Breast epithelium (tissue), 4 donors: ENCODE data around the gene ZNF835. TPM values are rescaled to one million over a fixed set of nuclear protein-coding genes. Genes with fewer than 3 reads are reported as not detected.

Experiments used
- DNase-seq, 2 donors: peaks; one replicate each; pipeline ENCODE4 v3.0.0-alpha.2; 2019; ENCODE audit warnings: low spot score in 2 of 2
- H3K27ac ChIP-seq, 2 donors: fragments of 200-600 bp; sonication (generic) in 1 of 2; one replicate each; pipeline ENCODE4 v1.5.1; 2016 to 2019; ENCODE audit warnings: mild to moderate bottlenecking in 1 of 2
- H3K27me3 ChIP-seq, 2 donors: fragments of 200-600 bp; sonication (generic) in 1 of 2; one replicate each; pipeline versions ENCODE4 v1.5.1 to v1.6.0; 2017 to 2019; ENCODE audit warnings: control low read depth in 1 of 2, mild to moderate bottlenecking in 1 of 2
- H3K36me3 ChIP-seq: fragments of 200-600 bp; one replicate; pipeline ENCODE4 v1.5.1; 2019
- H3K4me1 ChIP-seq, 2 donors: fragments of 200-600 bp; sonication (generic); one replicate each; pipeline ENCODE4 v1.5.1; 2016 to 2019; ENCODE audit warnings: control low read depth in 1 of 2
- H3K4me3 ChIP-seq, 3 donors: fragments of 200-600 bp; sonication (generic); 1 replicate in 2 of 3; 2 replicates in 1 of 3; pipeline ENCODE4 v1.5.1; 2016 to 2019; ENCODE audit warnings: mild to moderate bottlenecking in 3 of 3, moderate library complexity in 2 of 3
- H3K9me3 ChIP-seq, 2 donors: fragments of 200-600 bp; sonication (generic) in 1 of 2; one replicate each; pipeline ENCODE4 v1.5.1; 2016 to 2019; ENCODE audit warnings: control low read depth in 1 of 2
- POLR2A ChIP-seq: fragments of 450-650 bp; IDR thresholded peaks from one replicate; pipeline ENCODE4 v1.6.1; 2016; ENCODE audit warnings: antibody characterized with exemption, mild to moderate bottlenecking, moderate library complexity
- POLR2AphosphoS5 ChIP-seq, 3 donors: sonication (generic); formaldehyde crosslinking; IDR thresholded peaks; one replicate each; pipeline ENCODE4 v1.6.1; 2017; ENCODE audit warnings: antibody characterized with exemption in 3 of 3
- intact Hi-C: fragments of 100-400 bp; cut with DNase I; formaldehyde crosslinking; loops from one replicate; pipeline ENCODE4 v1.15.1; 2023; ENCODE audit warnings: low total_unique reads
- total RNA-seq, 3 donors: library from RNA; depleted of rRNA; stranded (reverse); fragments of >200 nt; gene quantifications; one replicate each; pipeline ENCODE4 v1.1.0, GENCODE V29; 2016
- TF ChIP-seq, protein P1 (sequence below), 3 donors: fragments of 450-650 bp; IDR thresholded peaks; one replicate each; pipeline ENCODE4 v1.5.1; 2016 to 2017; ENCODE audit warnings: antibody characterized with exemption in 3 of 3, mild to moderate bottlenecking in 3 of 3, moderate library complexity in 3 of 3

Gene ZNF835
- total RNA-seq, 3 donors from 2014 or later, result 3.6 to 8.0 (median 7.0) TPM

DNA sequence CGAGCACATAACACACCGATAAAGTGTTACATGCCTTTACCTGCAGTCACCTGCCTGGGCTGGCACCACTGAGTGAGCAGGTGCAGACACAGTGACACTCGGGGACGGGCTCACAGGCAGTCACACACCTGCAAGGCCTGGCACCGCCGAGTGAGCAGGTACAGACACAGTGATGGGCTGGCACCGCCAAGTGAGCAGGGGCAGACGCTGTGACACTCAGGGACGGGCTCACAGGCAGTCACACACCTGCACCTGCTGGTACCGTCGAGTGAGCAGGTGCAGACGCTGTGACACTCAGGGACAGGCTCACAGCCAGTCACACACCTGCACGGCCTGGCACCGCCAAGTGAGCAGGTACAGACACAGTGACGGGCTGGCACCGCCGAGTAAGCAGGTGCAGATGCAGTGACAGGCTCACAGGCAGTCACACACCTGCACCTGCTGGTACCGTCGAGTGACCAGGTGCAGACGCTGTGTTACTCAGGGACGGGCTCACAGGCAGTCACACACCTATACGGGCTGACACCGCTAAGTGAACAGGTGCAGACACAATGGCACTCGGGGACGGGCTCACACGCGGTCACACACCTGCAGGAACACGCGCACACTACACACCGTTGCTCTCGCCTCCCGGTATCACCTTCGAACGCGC lies 470 bp downstream of the ZNF835 start:
- peaks cover 0 to 9% of the 10 kb centered on the region in 2 donors for H3K4me1 ChIP-seq
- H3K27me3 ChIP-seq, result no peaks in the 10 kb centered on the region
- peak overlapping the region in 1 of 2 donors; percentile 6 for H3K27ac ChIP-seq
- peaks cover 0 to 14% of the 10 kb centered on the region in 2 donors for H3K9me3 ChIP-seq
- H3K36me3 ChIP-seq, result no peaks in the 10 kb centered on the region
- TF ChIP-seq POLR2AphosphoS5 (IDR thresholded peaks at IDR 0.05) (no peak), POLR2A (no peak)
- TF ChIP-seq, protein P1, sequence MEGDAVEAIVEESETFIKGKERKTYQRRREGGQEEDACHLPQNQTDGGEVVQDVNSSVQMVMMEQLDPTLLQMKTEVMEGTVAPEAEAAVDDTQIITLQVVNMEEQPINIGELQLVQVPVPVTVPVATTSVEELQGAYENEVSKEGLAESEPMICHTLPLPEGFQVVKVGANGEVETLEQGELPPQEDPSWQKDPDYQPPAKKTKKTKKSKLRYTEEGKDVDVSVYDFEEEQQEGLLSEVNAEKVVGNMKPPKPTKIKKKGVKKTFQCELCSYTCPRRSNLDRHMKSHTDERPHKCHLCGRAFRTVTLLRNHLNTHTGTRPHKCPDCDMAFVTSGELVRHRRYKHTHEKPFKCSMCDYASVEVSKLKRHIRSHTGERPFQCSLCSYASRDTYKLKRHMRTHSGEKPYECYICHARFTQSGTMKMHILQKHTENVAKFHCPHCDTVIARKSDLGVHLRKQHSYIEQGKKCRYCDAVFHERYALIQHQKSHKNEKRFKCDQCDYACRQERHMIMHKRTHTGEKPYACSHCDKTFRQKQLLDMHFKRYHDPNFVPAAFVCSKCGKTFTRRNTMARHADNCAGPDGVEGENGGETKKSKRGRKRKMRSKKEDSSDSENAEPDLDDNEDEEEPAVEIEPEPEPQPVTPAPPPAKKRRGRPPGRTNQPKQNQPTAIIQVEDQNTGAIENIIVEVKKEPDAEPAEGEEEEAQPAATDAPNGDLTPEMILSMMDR (IDR thresholded peaks at IDR 0.05), result no peak
- no peak for DNase-seq
- peak overlapping the region; percentile 61 to 76 (median 68) for H3K4me3 ChIP-seq
- intact Hi-C loops, result no loop called here

DNA sequence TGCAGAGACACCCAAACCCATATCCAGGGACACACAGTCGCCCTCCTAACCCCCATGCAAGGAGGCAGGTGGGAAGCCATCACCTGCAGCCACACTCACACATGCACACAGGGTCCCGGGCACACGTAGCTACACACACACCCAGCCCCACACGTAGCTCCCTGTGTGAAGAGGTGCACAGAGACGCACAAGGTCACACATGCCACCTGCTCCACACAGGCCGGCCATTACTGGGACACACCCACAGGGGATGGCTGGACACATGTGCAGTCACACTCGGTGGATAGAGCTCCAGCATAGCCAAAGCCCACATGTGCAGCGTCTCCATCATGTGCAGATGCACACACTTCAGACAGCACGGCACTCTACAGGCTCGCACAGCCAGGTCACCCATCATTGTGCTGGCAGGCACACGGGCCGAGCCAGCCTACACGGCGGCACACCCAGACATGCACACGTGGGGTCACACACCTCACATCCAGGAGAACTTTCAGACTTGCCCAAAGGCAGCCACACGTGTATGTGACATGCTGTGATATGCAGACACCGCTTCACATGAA lies 1.1 kb downstream of the ZNF835 start:
- TF ChIP-seq POLR2AphosphoS5 (IDR thresholded peaks at IDR 0.05) (no peak), POLR2A (no peak)
- TF ChIP-seq, protein P1 (IDR thresholded peaks at IDR 0.05), result no peak
- DNase-seq, result no peak
- Histone ChIP-seq H3K9me3 (peaks cover 0 to 17% of the 10 kb centered on the region in 2 donors), H3K4me1 (peaks cover 0 to 9% of the 10 kb centered on the region in 2 donors), H3K36me3 (no peaks in the 10 kb centered on the region), H3K4me3 (peak overlapping the region; percentile 61 to 76 (median 68)), H3K27me3 (no peaks in the 10 kb centered on the region), H3K27ac (no peak overlapping the region)
- intact Hi-C loops, result no loop called here

DNA sequence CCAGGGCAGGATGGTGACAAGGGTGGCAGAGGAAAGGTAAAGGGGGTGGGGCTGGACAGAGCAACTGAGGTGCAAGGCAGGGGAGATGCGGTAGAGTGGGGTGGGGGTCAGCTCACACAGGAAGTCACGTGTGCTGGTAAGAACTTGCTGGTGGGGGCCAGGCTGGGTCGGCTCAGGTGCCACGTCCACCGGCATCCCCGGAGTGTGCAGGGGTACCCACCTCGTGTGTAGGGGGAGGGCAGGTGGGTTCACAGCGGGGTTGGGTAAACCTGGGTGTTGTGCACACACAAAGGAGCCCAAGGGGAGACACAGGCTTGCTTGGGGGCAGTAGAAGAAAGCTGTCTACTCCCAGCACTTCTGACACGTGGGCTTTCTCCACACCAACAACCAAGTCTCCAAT lies 2.9 kb downstream of the ZNF835 start:
- TF ChIP-seq, protein P1 (IDR thresholded peaks at IDR 0.05), result no peak
- TF ChIP-seq POLR2A (no peak), POLR2AphosphoS5 (IDR thresholded peaks at IDR 0.05) (no peak)
- Histone ChIP-seq H3K4me1 (peaks cover 0 to 9% of the 10 kb centered on the region in 2 donors), H3K27me3 (no peaks in the 10 kb centered on the region), H3K4me3 (no peak overlapping the region), H3K36me3 (peaks cover 6% of the 10 kb centered on the region), H3K27ac (no peak overlapping the region), H3K9me3 (peaks cover 9 to 32% of the 10 kb centered on the region in 2 donors)
- intact Hi-C loops, result no loop called here
- DNase-seq, result no peak

DNA sequence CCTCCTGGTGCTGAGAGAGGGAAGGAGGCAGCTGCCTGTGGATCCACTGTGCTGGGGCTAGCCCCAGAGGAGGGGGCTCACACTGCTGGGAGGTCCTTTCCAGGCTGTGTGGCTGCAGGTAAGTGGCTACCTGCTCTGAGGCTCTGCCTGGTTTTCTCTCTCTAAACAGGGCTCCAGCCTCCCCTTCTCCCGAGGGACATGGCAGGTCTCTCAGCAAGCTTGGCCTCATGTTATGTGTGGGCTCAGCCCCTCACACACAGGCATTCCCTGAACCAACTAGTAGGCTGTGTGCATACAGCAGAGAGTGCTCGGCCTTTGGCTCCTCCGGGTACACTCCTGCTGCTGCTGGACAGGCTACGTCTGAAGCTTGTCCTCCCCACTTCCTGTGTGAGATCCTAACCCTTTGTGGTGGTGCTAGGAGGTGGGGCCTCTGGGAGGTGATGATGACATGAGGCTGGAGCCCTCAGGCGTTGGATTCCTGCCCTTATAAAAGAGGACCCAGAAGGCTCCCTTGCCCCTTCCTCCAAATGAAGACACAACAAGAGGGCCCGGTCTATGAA lies 4.2 kb downstream of the ZNF835 start:
- Histone ChIP-seq H3K9me3 (peaks cover 11 to 39% of the 10 kb centered on the region in 2 donors), H3K36me3 (peaks cover 6% of the 10 kb centered on the region), H3K4me1 (peaks cover 0 to 9% of the 10 kb centered on the region in 2 donors), H3K27me3 (no peaks in the 10 kb centered on the region), H3K27ac (no peak overlapping the region), H3K4me3 (no peak overlapping the region)
- TF ChIP-seq, protein P1 (IDR thresholded peaks at IDR 0.05), result no peak
- no peak for TF ChIP-seq POLR2A
- no peak for TF ChIP-seq POLR2AphosphoS5 (IDR thresholded peaks at IDR 0.05)
- no peak for DNase-seq
- intact Hi-C loops, result no loop called here

DNA sequence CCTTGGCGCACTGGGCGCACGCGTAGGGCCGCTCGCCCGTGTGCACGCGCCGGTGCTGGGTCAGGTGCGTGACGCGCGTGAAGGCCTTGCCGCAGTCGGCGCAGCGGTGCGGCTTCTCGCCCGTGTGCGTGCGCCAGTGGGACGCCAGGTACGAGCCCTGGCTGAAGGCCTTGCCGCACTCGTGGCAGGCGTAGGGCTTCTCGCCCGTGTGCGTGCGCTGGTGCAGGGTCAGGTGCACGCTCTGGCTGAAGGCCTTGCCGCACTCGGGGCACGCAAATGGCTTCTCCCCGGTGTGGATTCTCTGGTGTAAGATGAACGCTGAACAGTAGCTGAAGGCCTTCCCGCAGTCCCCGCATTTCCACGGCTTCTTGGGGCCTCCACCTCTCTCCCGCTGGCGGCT lies 7.0 kb downstream of the ZNF835 start:
- TF ChIP-seq POLR2A (no peak), POLR2AphosphoS5 (IDR thresholded peaks at IDR 0.05) (no peak)
- TF ChIP-seq, protein P1 (IDR thresholded peaks at IDR 0.05), result no peak
- DNase-seq, result no peak
- H3K4me3 ChIP-seq, result no peak overlapping the region
- H3K4me1 ChIP-seq, result no peaks in the 10 kb centered on the region
- H3K36me3 ChIP-seq, result peaks cover 6% of the 10 kb centered on the region
- H3K27me3 ChIP-seq, result no peaks in the 10 kb centered on the region
- no peak overlapping the region for H3K27ac ChIP-seq
- H3K9me3 ChIP-seq, result peaks cover 11 to 45% of the 10 kb centered on the region in 2 donors
- intact Hi-C loops, result no loop called here
